Measurements from ENCODE around the gene HRH1.

- TF ChIP-seq CTCF (IDR thresholded peaks at IDR 0.05; ENCODE audit: insufficient read depth, low read depth, low read length) (no peak), EZH2 (IDR thresholded peaks at IDR 0.05; ENCODE audit: insufficient read depth, low read length) (no peak)
These were observed 17.3 kb upstream of the HRH1 start for GRCh38 chr3:11136830-11137626.

Data from astrocyte (in vitro differentiated cells and primary cell).